Activated CD8-positive, alpha-beta memory T cell treated with anti-CD3 and anti-CD28 coated beads, Interleukin-2, amount 50 U/mL, for 1 hour (primary cell): ENCODE data around the gene BICRAL.
"Not testable (repeated sequence)": the region's sequence is repeated elsewhere in the genome, so short reads cannot be mapped to it uniquely, and the experiment has no call there.

Source experiments
- DNase-seq: peaks from one replicate; pipeline ENCODE4 v3.0.0-alpha.2; 2020; ENCODE audit errors: extremely low read depth

The BICRAL gene

DNA sequence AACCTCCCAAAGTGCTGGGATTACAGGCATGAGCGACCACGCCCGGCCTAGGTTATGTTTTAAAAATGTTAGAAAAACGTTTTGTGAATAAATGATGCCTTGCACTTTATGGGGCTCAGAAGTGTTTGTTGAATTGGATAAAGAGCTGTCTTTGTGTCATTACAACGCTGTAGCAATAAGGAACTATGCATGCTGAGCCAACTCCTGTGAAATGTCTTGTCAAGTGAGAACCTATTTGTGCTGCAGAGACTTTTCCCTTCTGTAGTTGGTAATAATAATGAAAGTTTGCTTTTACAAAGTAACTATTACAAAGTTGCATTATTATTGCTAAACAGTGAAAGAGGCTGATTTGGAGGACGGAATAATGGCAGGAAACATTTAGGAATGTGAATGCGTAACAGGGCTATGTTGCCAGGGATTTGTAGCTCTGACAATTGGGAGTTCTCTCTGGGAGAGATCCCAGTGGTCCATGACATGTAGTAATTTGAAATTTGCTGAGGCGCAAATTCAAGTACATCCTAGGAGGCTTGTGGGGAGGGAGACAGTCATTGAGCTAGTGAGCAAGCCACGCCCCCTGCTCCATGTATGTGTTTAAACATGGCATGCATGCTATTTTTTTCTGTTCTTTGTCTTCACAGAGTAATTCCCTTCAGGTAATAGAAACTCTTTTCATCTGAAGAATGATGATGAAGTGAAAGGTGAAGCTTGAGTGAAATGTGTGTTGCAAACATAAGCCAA is 16.8 kb upstream of the BICRAL start:
- no peak for DNase-seq

DNA sequence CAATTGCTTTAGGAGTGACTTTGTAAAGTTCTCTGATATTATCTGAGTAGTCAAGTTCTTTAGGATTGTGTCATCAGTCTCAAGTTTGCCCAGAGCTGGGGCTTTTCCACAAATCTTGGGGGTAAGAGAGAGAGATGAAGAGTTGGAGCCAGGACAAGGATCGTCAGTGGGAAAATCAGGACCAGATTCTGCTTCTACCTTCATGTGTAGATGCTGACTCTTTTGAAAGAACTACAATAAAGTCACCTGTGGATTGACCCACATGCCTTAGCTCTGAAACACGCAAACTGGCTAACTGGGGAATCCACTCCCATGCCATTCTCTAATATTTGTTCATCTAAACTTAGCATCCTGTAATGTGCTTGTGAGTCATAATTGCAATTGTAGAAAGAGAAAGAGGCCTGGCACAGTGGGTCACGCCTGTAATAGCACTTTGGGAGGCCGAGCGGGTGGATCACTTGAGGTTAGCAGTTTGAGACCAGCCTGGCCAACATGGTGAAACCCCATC is 15.6 kb upstream of the BICRAL start:
- DNase-seq: no peak

GRCh38 chr6:42769051-42769450 is 12.8 kb upstream of the BICRAL start:
- DNase-seq: no peak

- DNase-seq: no peak
Observed at GRCh38 chr6:42769836-42770235, 12.0 kb upstream of the BICRAL start.

GRCh38 chr6:42771741-42772100 is 10.1 kb upstream of the BICRAL start:
- DNase-seq: no peak

GRCh38 chr6:42774201-42774600 is 7.7 kb upstream of the BICRAL start:
- DNase-seq: no peak

GRCh38 chr6:42774821-42775487 is 6.9 kb upstream of the BICRAL start:
- DNase-seq: not testable (repeated sequence)

DNA sequence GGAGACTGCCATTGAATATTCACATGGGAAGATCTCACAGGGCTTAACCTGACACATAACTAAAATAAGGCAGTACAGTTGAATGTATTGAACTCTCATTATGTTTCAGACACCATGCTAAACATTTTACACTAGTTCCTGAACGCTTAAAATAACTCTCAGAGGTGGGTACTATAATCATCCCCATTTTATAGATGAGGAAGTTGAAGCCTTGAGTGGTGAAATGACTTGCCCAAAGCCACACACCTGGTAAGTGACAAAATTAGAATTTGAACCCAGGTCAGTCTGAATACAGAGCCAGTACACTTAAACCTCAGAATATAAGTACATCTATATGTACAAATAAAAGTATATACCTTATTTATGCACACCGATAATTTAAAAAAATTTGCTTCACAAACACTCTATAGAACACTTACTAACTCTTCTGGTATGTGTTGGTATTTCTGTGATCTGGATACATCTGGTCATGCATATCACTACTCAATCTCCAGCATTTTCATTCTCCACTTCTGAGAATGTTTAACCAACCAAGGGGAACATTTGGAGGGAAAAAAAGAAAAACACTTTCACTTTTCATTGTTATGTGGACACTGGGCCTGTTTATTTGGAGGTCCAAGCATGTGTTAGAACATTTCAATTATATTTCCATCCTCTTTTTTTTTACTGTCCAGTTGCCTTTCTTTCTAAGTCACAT is 4.6 kb upstream of the BICRAL start:
- DNase-seq: no peak

DNA sequence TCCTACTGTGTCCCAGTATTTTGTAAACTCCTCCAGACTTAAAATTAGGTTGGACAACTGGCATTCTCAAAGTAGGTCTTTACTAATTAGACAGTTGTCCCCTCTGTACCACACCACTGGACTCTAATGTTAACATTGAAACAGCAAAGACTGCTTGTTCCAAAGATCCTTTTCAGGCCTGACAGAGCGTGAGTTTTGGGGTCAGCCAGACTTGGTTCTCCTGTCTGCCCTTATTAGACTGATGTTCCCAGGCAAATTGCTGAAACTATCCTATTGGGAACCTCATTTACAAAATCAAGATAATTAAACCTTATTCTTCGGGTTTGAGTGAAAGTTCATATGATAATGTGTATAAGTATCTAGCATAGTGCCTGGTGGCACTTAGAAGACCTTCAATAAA is 3.7 kb upstream of the BICRAL start:
- DNase-seq: no peak

- DNase-seq: no peak
Observed at GRCh38 chr6:42779521-42779920, 2.3 kb upstream of the BICRAL start.

DNA sequence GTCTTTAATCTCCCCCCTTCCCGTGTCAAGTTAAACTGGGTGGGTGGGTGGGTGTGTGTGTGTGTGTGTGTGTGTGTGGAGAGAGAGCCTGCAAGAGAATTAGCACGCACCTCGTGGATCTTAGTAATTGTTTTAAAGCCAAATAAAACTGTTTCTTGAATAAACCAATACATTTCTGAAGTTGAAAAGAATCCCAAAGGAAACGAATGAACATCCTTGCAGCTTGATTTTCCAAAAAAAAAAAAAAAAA is 381 bp upstream of the BICRAL start:
- DNase-seq: no peak

- peak; percentile 70 for DNase-seq
Observed at GRCh38 chr6:42782689-42783176, 881 bp downstream of the BICRAL start.

GRCh38 chr6:42783177-42783875 is 1.5 kb downstream of the BICRAL start:
- DNase-seq: peak; percentile 60

GRCh38 chr6:42783876-42784642 is 2.2 kb downstream of the BICRAL start:
- DNase-seq: no peak

DNA sequence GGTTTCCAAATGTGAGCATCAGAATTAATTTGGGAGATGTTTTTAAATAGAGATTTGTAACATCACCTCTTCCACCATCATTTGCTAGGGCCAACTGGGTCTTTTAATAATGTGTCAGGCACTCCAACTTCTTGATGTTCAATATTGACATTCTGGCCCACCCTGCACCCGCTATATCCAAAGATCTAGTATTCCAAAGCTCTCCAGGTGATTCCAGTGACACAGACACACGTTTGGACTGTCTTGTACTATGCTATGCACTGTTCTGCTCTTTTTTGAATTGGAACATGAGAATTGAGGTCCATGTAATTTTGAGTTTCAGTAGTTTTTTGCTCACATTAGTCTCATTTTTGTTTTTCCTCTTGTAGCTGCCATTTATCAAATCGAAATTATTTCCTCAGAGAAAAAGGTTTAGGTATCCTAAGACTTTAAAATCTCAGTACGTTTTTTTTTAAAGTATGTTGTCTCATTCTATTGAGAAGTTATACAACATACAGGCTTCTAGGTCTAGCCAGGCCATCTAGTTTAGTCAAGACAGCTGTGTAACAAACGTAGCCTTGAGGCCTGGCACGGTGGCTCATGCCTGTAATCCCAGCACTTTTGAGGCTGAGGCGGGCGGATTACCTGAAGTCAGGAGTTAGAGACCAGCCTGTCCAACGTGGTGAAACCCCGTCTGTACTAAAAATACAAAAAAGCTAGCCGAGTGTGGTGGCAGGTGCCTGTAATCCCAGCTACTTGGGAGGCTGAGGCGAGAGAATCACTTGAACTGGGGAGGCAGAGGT is 3.1 kb downstream of the BICRAL start:
- DNase-seq: no peak

- DNase-seq: no peak
Observed at GRCh38 chr6:42786525-42786985, 4.7 kb downstream of the BICRAL start.

DNA sequence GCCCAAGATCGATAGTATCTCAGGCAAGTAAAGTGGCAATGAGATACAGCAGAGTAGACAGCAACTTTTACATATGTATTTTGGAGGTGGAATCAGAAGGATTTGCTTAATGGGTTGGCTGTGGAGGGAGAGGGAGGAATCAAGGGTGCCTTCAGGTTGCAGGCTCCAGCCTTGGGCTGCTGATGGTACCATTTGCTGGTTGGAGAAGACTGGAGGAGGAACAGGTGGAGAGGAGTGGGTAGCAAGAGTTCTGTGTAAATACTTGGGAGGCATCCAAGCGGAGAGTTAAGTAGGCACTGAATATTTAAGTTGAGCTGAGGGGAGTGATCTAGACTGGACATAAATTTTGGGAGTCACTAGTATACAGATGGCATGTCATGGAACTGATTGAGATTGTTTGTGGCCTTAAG is 5.2 kb downstream of the BICRAL start:
- DNase-seq: no peak

GRCh38 chr6:42788671-42789070 is 6.8 kb downstream of the BICRAL start:
- DNase-seq: no peak

- DNase-seq: no peak
Observed at GRCh38 chr6:42790549-42791181, 8.8 kb downstream of the BICRAL start.

DNA sequence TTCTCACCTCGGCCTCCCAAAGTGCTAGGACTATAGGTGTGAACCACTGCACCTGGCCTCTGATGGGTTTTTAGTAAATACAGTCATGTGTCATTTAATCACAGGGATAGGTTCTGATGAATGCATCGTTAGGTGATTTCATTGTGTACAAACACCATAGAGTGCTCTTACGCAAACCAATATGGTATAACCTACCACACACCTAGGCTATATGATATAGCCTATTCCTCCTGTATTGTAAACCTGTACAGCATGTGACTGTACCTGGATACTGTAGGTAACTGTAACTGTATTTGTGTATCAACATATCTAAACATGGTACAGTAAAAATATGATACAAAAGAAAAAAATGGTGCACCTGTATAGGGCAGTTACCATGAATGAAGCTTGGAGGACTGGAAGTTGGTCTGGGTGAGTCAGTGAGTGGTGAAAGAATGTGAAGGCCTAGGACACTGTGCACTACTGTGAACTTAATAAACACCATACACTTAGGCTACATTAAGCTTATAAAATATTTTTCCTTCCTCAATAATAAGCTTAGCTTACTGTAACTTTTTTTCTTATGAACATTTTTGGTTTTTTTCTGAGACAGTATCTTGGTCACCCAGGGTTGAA is 10.0 kb downstream of the BICRAL start:
- DNase-seq: no peak
